ENCODE measurements around the gene HAUS5.

DNA sequence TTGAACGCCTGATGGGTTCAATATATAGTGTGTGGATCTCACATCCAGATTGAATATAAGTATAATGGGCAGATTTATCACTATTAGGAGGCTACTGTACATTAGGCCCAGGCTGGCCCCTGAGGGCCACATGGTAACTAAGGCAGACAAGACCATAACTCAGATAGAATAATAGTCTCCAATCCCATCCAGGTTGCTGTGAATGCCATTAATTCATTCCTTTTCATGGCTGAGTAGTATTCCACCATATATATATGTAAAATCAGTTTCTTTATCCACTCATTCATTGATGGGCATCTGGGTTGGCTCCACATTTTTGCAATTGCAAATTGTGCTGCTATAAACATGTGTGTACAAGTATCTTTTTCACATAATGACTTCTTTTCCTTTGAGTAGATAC is 34.6 kb upstream of the HAUS5 start:
- no peak for TF ChIP-seq CTCF (conservative IDR thresholded peaks at IDR 0.05; ENCODE audit: low read length)
- no peak for TF ChIP-seq EZH2phosphoT487 (IDR thresholded peaks at IDR 0.05; ENCODE audit: borderline replicate concordance, low read depth, low read length)
